HepG2 (cell line): Measurements from ENCODE around the gene BCAS3. TPM values are rescaled to one million over a fixed set of nuclear protein-coding genes. Genes with fewer than 3 reads are reported as not detected.
A peak's percentile ranks its signal among the peaks of the same experiment; 100 is the strongest.

Experiments
- FOXK1 ChIP-seq: sonication (generic); formaldehyde crosslinking; IDR thresholded peaks from 2 replicates; pipeline ENCODE4 v1.4.0; 2020; ENCODE audit warnings: low read depth, missing genetic modification reagents, borderline replicate concordance
- MYC ChIP-seq: sonication (generic); formaldehyde crosslinking; IDR thresholded peaks from 2 replicates; pipeline ENCODE4 v1.9.0; 2021; ENCODE audit warnings: missing genetic modification reagents, borderline replicate concordance
- SMAD3 ChIP-seq: sonication (generic); formaldehyde crosslinking; IDR thresholded peaks from 2 replicates; pipeline ENCODE4 v1.4.0; 2020; ENCODE audit warnings: missing genetic modification reagents
- TAF1 ChIP-seq: sonication (generic); formaldehyde crosslinking; IDR thresholded peaks from 2 replicates; pipeline ENCODE4 v1.4.0; 2020; ENCODE audit warnings: missing genetic modification reagents
- TCF7 ChIP-seq: sonication (generic); IDR thresholded peaks from 2 replicates; pipeline ENCODE4 v1.6.1; 2016; ENCODE audit warnings: antibody characterized with exemption, low read depth
- TEAD3 ChIP-seq: optimal IDR thresholded peaks from 2 replicates; pipeline ENCODE3; 2016; ENCODE audit warnings: borderline replicate concordance
- TGIF2 ChIP-seq: IDR thresholded peaks from 2 replicates; pipeline ENCODE4 v1.6.1; 2016; ENCODE audit warnings: control low read depth, missing compliant biosample characterization
- ZBTB8A ChIP-seq: sonication (generic); formaldehyde crosslinking; IDR thresholded peaks from 2 replicates; pipeline ENCODE4 v1.4.0; 2020; ENCODE audit warnings: mild to moderate bottlenecking, low read depth, missing genetic modification reagents, borderline replicate concordance
- ZNF333 ChIP-seq: sonication (generic); formaldehyde crosslinking; IDR thresholded peaks from 2 replicates; pipeline ENCODE4 v1.4.0; 2020; ENCODE audit warnings: mild to moderate bottlenecking, missing genetic modification reagents, borderline replicate concordance
- ZNF572 ChIP-seq: sonication (generic); formaldehyde crosslinking; IDR thresholded peaks from 2 replicates; pipeline ENCODE4 v1.5.1; 2020; ENCODE audit warnings: mild to moderate bottlenecking, missing genetic modification reagents
- polyA plus RNA-seq, 8 experiments: library from polyadenylated mRNA; depleted of rRNA in 3 of 8; stranded (reverse) in 7 of 8; unstranded in 1 of 8; fragments of >200 nt; fragmentation: Illumina TruSeq in 4 of 8; extraction: Trizol in 4 of 8; gene quantifications; 2 replicates each; pipeline versions ENCODE4 v1.2.1 to v1.2.3, GENCODE V29; 2011 to 2016; ENCODE audit warnings: low read depth in 4 of 8, missing spikeins in 1 of 8, mixed read lengths in 1 of 8; ENCODE audit not compliant: insufficient read depth in 1 of 8
- total RNA-seq, 5 experiments: library from RNA; depleted of rRNA; stranded (reverse); fragments of >200 nt; fragmentation: Illumina TruSeq; extraction: Trizol; gene quantifications; 2 replicates each; pipeline ENCODE4 v1.2.3, GENCODE V29; 2016; ENCODE audit warnings: low read depth in 1 of 5
- TF ChIP-seq, protein P1 (sequence below): sonication (generic); formaldehyde crosslinking; IDR thresholded peaks from 2 replicates; pipeline ENCODE4 v1.9.0; 2021; ENCODE audit warnings: missing genetic modification reagents, mild to moderate bottlenecking, borderline replicate concordance
- TF ChIP-seq, protein P2 (sequence below): sonication (generic); formaldehyde crosslinking; IDR thresholded peaks from 2 replicates; pipeline ENCODE4 v1.4.0; 2020; ENCODE audit warnings: missing genetic modification reagents, borderline replicate concordance

Gene BCAS3
- total and polyA plus RNA-seq, 2 of the 13 experiments (the other 11 are each of a cell fraction or from before 2014, with no cell fraction given), result 10.7 to 11.2 TPM

DNA sequence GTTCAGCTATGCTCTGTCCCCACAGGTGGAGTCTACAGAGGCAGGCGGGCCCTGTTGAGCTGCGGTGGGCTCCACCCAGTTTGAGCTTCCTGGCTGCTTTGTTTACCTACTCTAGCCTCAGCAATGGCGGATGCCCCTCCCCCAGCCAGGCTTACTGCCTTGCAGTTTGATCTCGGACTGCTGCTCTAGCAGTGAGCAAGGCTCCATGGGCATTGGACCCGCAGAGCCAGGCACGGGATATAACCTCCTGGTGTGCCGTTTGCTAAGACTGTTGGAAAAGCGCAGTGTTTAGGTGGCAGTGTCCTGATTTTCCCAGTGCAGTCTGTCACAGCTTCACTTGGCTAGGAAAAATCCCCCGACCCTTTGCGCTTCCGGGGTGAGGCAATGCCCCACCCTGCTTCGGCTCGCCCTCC, 89.1 kb downstream of the BCAS3 start (continued):
- TF ChIP-seq, protein P1, sequence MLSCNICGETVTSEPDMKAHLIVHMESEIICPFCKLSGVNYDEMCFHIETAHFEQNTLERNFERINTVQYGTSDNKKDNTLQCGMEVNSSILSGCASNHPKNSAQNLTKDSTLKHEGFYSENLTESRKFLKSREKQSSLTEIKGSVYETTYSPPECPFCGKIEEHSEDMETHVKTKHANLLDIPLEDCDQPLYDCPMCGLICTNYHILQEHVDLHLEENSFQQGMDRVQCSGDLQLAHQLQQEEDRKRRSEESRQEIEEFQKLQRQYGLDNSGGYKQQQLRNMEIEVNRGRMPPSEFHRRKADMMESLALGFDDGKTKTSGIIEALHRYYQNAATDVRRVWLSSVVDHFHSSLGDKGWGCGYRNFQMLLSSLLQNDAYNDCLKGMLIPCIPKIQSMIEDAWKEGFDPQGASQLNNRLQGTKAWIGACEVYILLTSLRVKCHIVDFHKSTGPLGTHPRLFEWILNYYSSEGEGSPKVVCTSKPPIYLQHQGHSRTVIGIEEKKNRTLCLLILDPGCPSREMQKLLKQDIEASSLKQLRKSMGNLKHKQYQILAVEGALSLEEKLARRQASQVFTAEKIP (CRISPR knock-in tag), result no peak
- TF ChIP-seq TGIF2 (CRISPR knock-in tag) (no peak), ZNF333 (CRISPR knock-in tag) (no peak), TAF1 (CRISPR knock-in tag) (no peak), MYC (CRISPR knock-in tag) (no peak), ZBTB8A (CRISPR knock-in tag) (no peak), TEAD3 (CRISPR knock-in tag) (peak; percentile 39), TCF7 (no peak), SMAD3 (CRISPR knock-in tag) (no peak), FOXK1 (CRISPR knock-in tag) (peak; percentile 73; the same call in 1 of the 2 replicates), ZNF572 (CRISPR knock-in tag) (no peak)
- TF ChIP-seq, protein P2, sequence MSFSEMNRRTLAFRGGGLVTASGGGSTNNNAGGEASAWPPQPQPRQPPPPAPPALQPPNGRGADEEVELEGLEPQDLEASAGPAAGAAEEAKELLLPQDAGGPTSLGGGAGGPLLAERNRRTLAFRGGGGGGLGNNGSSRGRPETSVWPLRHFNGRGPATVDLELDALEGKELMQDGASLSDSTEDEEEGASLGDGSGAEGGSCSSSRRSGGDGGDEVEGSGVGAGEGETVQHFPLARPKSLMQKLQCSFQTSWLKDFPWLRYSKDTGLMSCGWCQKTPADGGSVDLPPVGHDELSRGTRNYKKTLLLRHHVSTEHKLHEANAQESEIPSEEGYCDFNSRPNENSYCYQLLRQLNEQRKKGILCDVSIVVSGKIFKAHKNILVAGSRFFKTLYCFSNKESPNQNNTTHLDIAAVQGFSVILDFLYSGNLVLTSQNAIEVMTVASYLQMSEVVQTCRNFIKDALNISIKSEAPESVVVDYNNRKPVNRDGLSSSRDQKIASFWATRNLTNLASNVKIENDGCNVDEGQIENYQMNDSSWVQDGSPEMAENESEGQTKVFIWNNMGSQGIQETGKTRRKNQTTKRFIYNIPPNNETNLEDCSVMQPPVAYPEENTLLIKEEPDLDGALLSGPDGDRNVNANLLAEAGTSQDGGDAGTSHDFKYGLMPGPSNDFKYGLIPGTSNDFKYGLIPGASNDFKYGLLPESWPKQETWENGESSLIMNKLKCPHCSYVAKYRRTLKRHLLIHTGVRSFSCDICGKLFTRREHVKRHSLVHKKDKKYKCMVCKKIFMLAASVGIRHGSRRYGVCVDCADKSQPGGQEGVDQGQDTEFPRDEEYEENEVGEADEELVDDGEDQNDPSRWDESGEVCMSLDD (CRISPR knock-in tag), result no peak
